Activated CD8-positive, alpha-beta memory T cell treated with anti-CD3 and anti-CD28 coated beads, Interleukin-2, amount 10 ng/mL, durations not matched to agents 7 days and 5 days (primary cell): ENCODE measurements around the gene DHDDS. TPM values are rescaled to one million over a fixed set of nuclear protein-coding genes. Genes with fewer than 3 reads are reported as not detected.
"Not testable (repeated sequence)": the region's sequence is repeated elsewhere in the genome, so short reads cannot be mapped to it uniquely, and the experiment has no call there.

ENCODE experiments used
- ATAC-seq: fragments of 150-1000 bp; cut with Tn5 transposase; one replicate; pipeline ENCODE4 v1.10.0; 2021; ENCODE audit warnings: moderate library complexity
- CTCF ChIA-PET: fragments of 350-600 bp; sonication (Branson Sonifier 250); formaldehyde crosslinking; loops from one replicate; lab custom pipeline; 2021; ENCODE audit warnings: antibody characterized with exemption; lab: Charles Lee
- DNase-seq: peaks from one replicate; pipeline ENCODE4 v3.0.0-alpha.2; 2020
- H3K27ac Mint-ChIP-seq: one replicate; pipeline ENCODE4 v1.8.0; 2021; ENCODE audit warnings: mild to moderate bottlenecking, mixed read lengths
- H3K27me3 Mint-ChIP-seq: one replicate; pipeline ENCODE4 v1.8.0; 2021; ENCODE audit warnings: mixed read lengths
- H3K36me3 Mint-ChIP-seq: one replicate; pipeline ENCODE4 v1.8.0; 2021; ENCODE audit warnings: mild to moderate bottlenecking, mixed read lengths
- H3K4me1 Mint-ChIP-seq: one replicate; pipeline ENCODE4 v1.8.0; 2021; ENCODE audit warnings: mixed read lengths
- H3K4me3 Mint-ChIP-seq: one replicate; pipeline ENCODE4 v1.8.0; 2021; ENCODE audit warnings: mild to moderate bottlenecking, moderate library complexity, mixed read lengths
- H3K9me3 Mint-ChIP-seq: one replicate; pipeline ENCODE4 v1.8.0; 2022; ENCODE audit warnings: low read depth, mixed read lengths
- total RNA-seq, 2 experiments: library from RNA; stranded (reverse); gene quantifications; one replicate each; pipeline ENCODE4 v1.2.3, GENCODE V29; 2021

The DHDDS gene
- total RNA-seq: 10 to 100 TPM; 49.2 to 54.0 TPM

- ATAC-seq: peak; percentile 98
- H3K4me3 Mint-ChIP-seq: peak within 1 kb of the TSS; percentile 97
- H3K27me3 Mint-ChIP-seq: peaks cover 13% of the 10 kb centered on the region
- peak within 1 kb of the TSS; percentile 91 for H3K27ac Mint-ChIP-seq
- H3K36me3 Mint-ChIP-seq: peaks cover 7% of the 10 kb centered on the region
- peak; percentile 99 for DNase-seq
- CTCF ChIA-PET: interaction anchor here (0.6 to 6.5 kb wide), 16 partner anchors 12 to 262 kb away, joined by 3 to 54 read pairs (median 4); partner anchors contain the start of genes CEP85, HMGN2, UBXN11 and ZNF593
- peaks cover 32% of the 10 kb centered on the region for H3K4me1 Mint-ChIP-seq
- H3K9me3 Mint-ChIP-seq: no peaks in the 10 kb centered on the region
These were observed at the start of gene DHDDS for GRCh38 chr1:26431979-26432695. Gene DHDDS, plus strand, starts transcription at chr1:26432321. Its CDS starts 625 bp downstream, at chr1:26432946.

GRCh38 chr1:26384076-26384475 lies 48.0 kb upstream of the DHDDS start:
- Mint-ChIP-seq H3K36me3 (peaks cover 6% of the 10 kb centered on the region), H3K27me3 (peaks cover 2% of the 10 kb centered on the region), H3K4me3 (peak overlapping the region; percentile 20), H3K4me1 (peaks cover 70% of the 10 kb centered on the region), H3K27ac (peak overlapping the region; percentile 77), H3K9me3 (no peaks in the 10 kb centered on the region)
- CTCF ChIA-PET: interaction anchor here (0.7 to 11.9 kb wide), 4 partner anchors 10 to 99 kb away, joined by 4 to 180 read pairs (median 4); no protein-coding TSS in a partner anchor
- DNase-seq (peak; percentile 56), ATAC-seq (peak; percentile 51)

GRCh38 chr1:26385063-26385462 lies 47.1 kb upstream of the DHDDS start:
- H3K4me1 Mint-ChIP-seq: peaks cover 75% of the 10 kb centered on the region
- H3K9me3 Mint-ChIP-seq, H3K4me3 Mint-ChIP-seq, H3K27ac Mint-ChIP-seq, ATAC-seq, H3K27me3 Mint-ChIP-seq, H3K36me3 Mint-ChIP-seq, DNase-seq: not testable (repeated sequence)
- CTCF ChIA-PET: interaction anchor here (1.9 kb wide), 1 partner anchor 10 kb away, joined by 4 read pairs; no protein-coding TSS in a partner anchor

- H3K36me3 Mint-ChIP-seq: peaks cover 4% of the 10 kb centered on the region
These were observed 44.7 kb upstream of the DHDDS start for GRCh38 chr1:26387447-26387846.

GRCh38 chr1:26388791-26389445 lies 43.2 kb upstream of the DHDDS start:
- no peaks in the 10 kb centered on the region for H3K27me3 Mint-ChIP-seq
- H3K4me1 Mint-ChIP-seq: peaks cover 77% of the 10 kb centered on the region
- H3K27ac Mint-ChIP-seq: peak overlapping the region; percentile 84
- peak; percentile 52 for ATAC-seq
- no peak overlapping the region for H3K4me3 Mint-ChIP-seq
- no peaks in the 10 kb centered on the region for H3K9me3 Mint-ChIP-seq
- peak; percentile 50 for DNase-seq
- CTCF ChIA-PET: interaction anchor here (0.8 to 13.6 kb wide), 14 partner anchors 11 to 219 kb away, joined by 3 to 180 read pairs (median 6); partner anchors contain the start of genes C1orf232, CEP85, SH3BGRL3 and ZNF593
- peaks cover 4% of the 10 kb centered on the region for H3K36me3 Mint-ChIP-seq

More at GRCh38 chr1:26387447-26387846, 44.7 kb upstream of the DHDDS start:
- no peak for ATAC-seq
- CTCF ChIA-PET: interaction anchor here (1.1 to 13.6 kb wide), 7 partner anchors 9 to 112 kb away, joined by 3 to 180 read pairs (median 9); partner anchors contain the start of gene ZNF683
- Mint-ChIP-seq H3K27me3 (no peaks in the 10 kb centered on the region), H3K27ac (peak overlapping the region; percentile 62), H3K4me1 (peaks cover 82% of the 10 kb centered on the region), H3K9me3 (no peaks in the 10 kb centered on the region), H3K4me3 (no peak overlapping the region)
- no peak for DNase-seq

GRCh38 chr1:26389604-26390247 lies 42.4 kb upstream of the DHDDS start:
- CTCF ChIA-PET: interaction anchor here (0.8 to 13.6 kb wide), 16 partner anchors 12 to 246 kb away, joined by 3 to 180 read pairs (median 10); partner anchors contain the start of genes C1orf232, CEP85, SH3BGRL3 and ZNF593
- H3K4me3 Mint-ChIP-seq: no peak overlapping the region

GRCh38 chr1:26391450-26391849 lies 40.7 kb upstream of the DHDDS start:
- Mint-ChIP-seq H3K9me3 (no peaks in the 10 kb centered on the region), H3K4me3 (no peak overlapping the region), H3K36me3 (no peaks in the 10 kb centered on the region), H3K27me3 (peaks cover 4% of the 10 kb centered on the region), H3K27ac (peak overlapping the region; percentile 62), H3K4me1 (peaks cover 55% of the 10 kb centered on the region)
- ATAC-seq: peak; percentile 80
- peak; percentile 78 for DNase-seq
- CTCF ChIA-PET: interaction anchor here (0.6 to 13.6 kb wide), 29 partner anchors 10 to 1686 kb away, joined by 3 to 180 read pairs (median 4); partner anchors contain the start of genes CD52, CEP85, CRYBG2 and SH3BGRL3

More at GRCh38 chr1:26389604-26390247, 42.4 kb upstream of the DHDDS start:
- Mint-ChIP-seq H3K4me1 (peaks cover 69% of the 10 kb centered on the region), H3K27me3 (no peaks in the 10 kb centered on the region), H3K36me3 (no peaks in the 10 kb centered on the region), H3K9me3 (no peaks in the 10 kb centered on the region), H3K27ac (peak overlapping the region; percentile 84)
- peak; percentile 65 for DNase-seq
- ATAC-seq: peak; percentile 22

- Mint-ChIP-seq H3K27me3 (peaks cover 4% of the 10 kb centered on the region), H3K4me3 (no peak overlapping the region), H3K27ac (no peak overlapping the region), H3K9me3 (no peaks in the 10 kb centered on the region), H3K36me3 (no peaks in the 10 kb centered on the region), H3K4me1 (peaks cover 18% of the 10 kb centered on the region)
- no peak for ATAC-seq
- CTCF ChIA-PET: interaction anchor here (0.7 to 13.6 kb wide), 14 partner anchors 18 to 293 kb away, joined by 3 to 180 read pairs (median 11); partner anchors contain the start of genes C1orf232, CD52, CEP85 and ZNF593
- no peak for DNase-seq
These were observed 36.4 kb upstream of the DHDDS start for GRCh38 chr1:26395754-26396153.

GRCh38 chr1:26399034-26399433 lies 33.1 kb upstream of the DHDDS start:
- DNase-seq (no peak), ATAC-seq (no peak)
- Mint-ChIP-seq H3K4me3 (no peak overlapping the region), H3K4me1 (peaks cover 5% of the 10 kb centered on the region), H3K36me3 (no peaks in the 10 kb centered on the region), H3K9me3 (no peaks in the 10 kb centered on the region), H3K27me3 (peaks cover 20% of the 10 kb centered on the region), H3K27ac (no peak overlapping the region)
- CTCF ChIA-PET: interaction anchor here (1.6 to 13.6 kb wide), 5 partner anchors 18 to 229 kb away, joined by 5 to 180 read pairs (median 25); partner anchors contain the start of genes ZNF593 and ZNF683

GRCh38 chr1:26401891-26402290 lies 30.2 kb upstream of the DHDDS start:
- DNase-seq (no peak), ATAC-seq (no peak)
- no peaks in the 10 kb centered on the region for H3K9me3 Mint-ChIP-seq
- CTCF ChIA-PET: interaction anchor here (1.6 to 3.6 kb wide), 2 partner anchors 11 to 15 kb away, joined by 4 to 25 read pairs; no protein-coding TSS in a partner anchor
- H3K27ac Mint-ChIP-seq: no peak overlapping the region
- no peak overlapping the region for H3K4me3 Mint-ChIP-seq
- no peaks in the 10 kb centered on the region for H3K36me3 Mint-ChIP-seq
- H3K27me3 Mint-ChIP-seq: peaks cover 32% of the 10 kb centered on the region
- no peaks in the 10 kb centered on the region for H3K4me1 Mint-ChIP-seq

GRCh38 chr1:26403656-26404055 lies 28.5 kb upstream of the DHDDS start:
- H3K4me3 Mint-ChIP-seq: no peak overlapping the region
- CTCF ChIA-PET: interaction anchor here (0.9 kb wide), 1 partner anchor 13 kb away, joined by 3 read pairs; no protein-coding TSS in a partner anchor
- H3K9me3 Mint-ChIP-seq: no peaks in the 10 kb centered on the region
- DNase-seq (no peak), ATAC-seq (no peak)
- no peak overlapping the region for H3K27ac Mint-ChIP-seq
- no peaks in the 10 kb centered on the region for H3K36me3 Mint-ChIP-seq
- H3K4me1 Mint-ChIP-seq: peaks cover 3% of the 10 kb centered on the region
- H3K27me3 Mint-ChIP-seq: peaks cover 35% of the 10 kb centered on the region

GRCh38 chr1:26404641-26405040 lies 27.5 kb upstream of the DHDDS start:
- H3K36me3 Mint-ChIP-seq: no peaks in the 10 kb centered on the region
- no peaks in the 10 kb centered on the region for H3K9me3 Mint-ChIP-seq
- ATAC-seq: no peak
- no peak overlapping the region for H3K4me3 Mint-ChIP-seq
- CTCF ChIA-PET: interaction anchor here (3.0 kb wide), 1 partner anchor 11 kb away, joined by 30 read pairs; no protein-coding TSS in a partner anchor
- peaks cover 45% of the 10 kb centered on the region for H3K27me3 Mint-ChIP-seq
- H3K27ac Mint-ChIP-seq: no peak overlapping the region
- no peak for DNase-seq
- H3K4me1 Mint-ChIP-seq: peaks cover 13% of the 10 kb centered on the region
